HepG2 (cell line): ENCODE data around the gene METAP2. TPM values are rescaled to one million over a fixed set of nuclear protein-coding genes. Genes with fewer than 3 reads are reported as not detected.

ENCODE experiments used
- ATAC-seq: fragments of 200-7000 bp; cut with Tn5 transposase; 3 replicates; pipeline ENCODE4 v1.9.1; 2020; ENCODE audit warnings: mild to moderate bottlenecking, moderate library complexity
- BruUV-seq: library from RNA; stranded (reverse); fragments of 400-500 nt; replicated peaks from 2 replicates; lab custom pipeline; 2021; lab: Mats Ljungman, UMichigan
- CTCF ChIA-PET: fragments of 300-600 bp; formaldehyde crosslinking; extraction: SDS; loops from one replicate; lab custom pipeline; 2021; ENCODE audit warnings: low total read pairs, inconsistent platforms, low intra/inter-chr PET ratio; lab: Yijun Ruan, JAX
- POLR2A ChIA-PET: fragments of 350-600 bp; sonication (Branson Sonifier 250); formaldehyde crosslinking; loops from one replicate; lab custom pipeline; 2020; ENCODE audit warnings: antibody characterized with exemption, inconsistent platforms; lab: Yijun Ruan, JAX
- DNase-seq: peaks from one replicate; pipeline ENCODE4 v3.0.0-alpha.2; 2015; ENCODE audit warnings: low spot score
- FAIRE-seq: peaks from 3 replicates; lab custom pipeline; 2011; peaks lifted over from hg19 to GRCh38; lab: Jason Lieb, UNC
- H2AFZ ChIP-seq: one replicate; pipeline ENCODE4 v1.6.1; 2011; ENCODE audit warnings: low read length, inconsistent platforms
- H3K27ac ChIP-seq: fragments of 300-600 bp; 3 replicates; pipeline ENCODE4 v1.8.0; 2011; ENCODE audit warnings: mixed run types, mild to moderate bottlenecking, mixed read lengths, low read length, inconsistent platforms; ENCODE audit not compliant: insufficient read depth; ENCODE audit errors: extremely low read length
- H3K27me3 ChIP-seq, 2 experiments: fragments of 200-600 bp in 1 of 2; 2 replicates in 1 of 2; 3 replicates in 1 of 2; pipeline versions ENCODE4 v1.6.0 to v1.8.0; 2011; ENCODE audit warnings: low read length in 2 of 2, mild to moderate bottlenecking in 2 of 2, moderate library complexity in 2 of 2, inconsistent platforms in 1 of 2; ENCODE audit not compliant: insufficient read depth in 2 of 2, control insufficient read depth in 1 of 2
- H3K36me3 ChIP-seq, 2 experiments: fragments of 200-600 bp in 1 of 2; replicated peaks in 1 of 2; 2 replicates in 1 of 2; 3 replicates in 1 of 2; pipeline versions ENCODE4 v1.5.1 to v1.8.0; 2011; ENCODE audit warnings: low read length in 2 of 2, inconsistent platforms in 1 of 2; ENCODE audit not compliant: insufficient read depth in 2 of 2, control insufficient read depth in 1 of 2
- H3K4me1 ChIP-seq: 2 replicates; pipeline ENCODE4 v1.5.1; 2012; ENCODE audit warnings: low read length, inconsistent platforms; ENCODE audit not compliant: insufficient read depth
- H3K4me2 ChIP-seq: 2 replicates; pipeline ENCODE4 v1.6.0; 2011; ENCODE audit warnings: low read depth, low read length, inconsistent platforms
- H3K4me3 ChIP-seq, 3 experiments: fragments of 200-600 bp in 1 of 3; sonication (generic), shearing (Covaris generic) in 1 of 3; replicated peaks in 1 of 3; 2 replicates each; pipeline ENCODE4 v1.5.1; 2011 to 2016; ENCODE audit warnings: low read length in 3 of 3, inconsistent platforms in 2 of 3, low read depth in 2 of 3, mild to moderate bottlenecking in 2 of 3, control low read depth in 1 of 3, mixed read lengths in 1 of 3; ENCODE audit not compliant: insufficient read depth in 1 of 3
- H3K79me2 ChIP-seq: one replicate; pipeline ENCODE4 v1.6.1; 2011; ENCODE audit warnings: low read length, inconsistent platforms; ENCODE audit not compliant: insufficient read depth
- H3K9ac ChIP-seq: 2 replicates; pipeline ENCODE4 v1.6.0; 2011; ENCODE audit warnings: mild to moderate bottlenecking, low read depth, low read length, inconsistent platforms; ENCODE audit not compliant: insufficient read depth
- H3K9me3 ChIP-seq: 2 replicates; pipeline ENCODE4 v1.5.1; 2012; ENCODE audit warnings: mild to moderate bottlenecking, low read length
- H4K20me1 ChIP-seq: 2 replicates; pipeline ENCODE4 v1.6.0; 2011; ENCODE audit warnings: inconsistent platforms, mild to moderate bottlenecking, low read length, moderate library complexity; ENCODE audit not compliant: insufficient read depth
- DPF2 ChIP-seq: sonication (generic); formaldehyde crosslinking; IDR thresholded peaks from 2 replicates; pipeline ENCODE4 v1.4.0; 2020; ENCODE audit warnings: mild to moderate bottlenecking, low read depth, missing genetic modification reagents, borderline replicate concordance
- GTF3A ChIP-seq: sonication (generic); formaldehyde crosslinking; conservative IDR thresholded peaks from 2 replicates; pipeline ENCODE4 v1.4.0; 2020; ENCODE audit warnings: mild to moderate bottlenecking, missing genetic modification reagents
- HDAC1 ChIP-seq: sonication (generic); formaldehyde crosslinking; IDR thresholded peaks from 2 replicates; pipeline ENCODE4 v1.5.1; 2020; ENCODE audit warnings: mild to moderate bottlenecking, missing genetic modification reagents
- HMG20A ChIP-seq: IDR thresholded peaks from 2 replicates; pipeline ENCODE4 v1.6.1; 2016; ENCODE audit warnings: borderline replicate concordance
- HMGA1 ChIP-seq: sonication (generic); formaldehyde crosslinking; conservative IDR thresholded peaks from 2 replicates; pipeline ENCODE4 v1.4.0; 2020; ENCODE audit warnings: missing genetic modification reagents
- MED13 ChIP-seq: sonication (generic); formaldehyde crosslinking; IDR thresholded peaks from 2 replicates; pipeline ENCODE4 v1.5.0; 2020; ENCODE audit warnings: missing genetic modification reagents
- RFX3 ChIP-seq: IDR thresholded peaks from 2 replicates; pipeline ENCODE4 v1.6.1; 2016; ENCODE audit warnings: missing biosample characterization, missing genetic modification reagents
- TARDBP ChIP-seq: sonication (generic); formaldehyde crosslinking; IDR thresholded peaks from 2 replicates; pipeline ENCODE4 v1.8.0; 2022; ENCODE audit warnings: mild to moderate bottlenecking, missing genetic modification reagents
- ZNF354B ChIP-seq: sonication (generic); formaldehyde crosslinking; IDR thresholded peaks from 2 replicates; pipeline ENCODE4 v1.8.0; 2022; ENCODE audit warnings: mild to moderate bottlenecking, missing genetic modification reagents
- ZNF577 ChIP-seq: sonication (generic); formaldehyde crosslinking; IDR thresholded peaks from 2 replicates; pipeline ENCODE4 v1.4.0; 2020; ENCODE audit warnings: mild to moderate bottlenecking, low read depth, missing genetic modification reagents, borderline replicate concordance
- ZNF616 ChIP-seq: sonication (generic); formaldehyde crosslinking; IDR thresholded peaks from 2 replicates; pipeline ENCODE4 v1.5.0; 2020; ENCODE audit warnings: low read depth, mild to moderate bottlenecking, missing genetic modification reagents
- ZNF619 ChIP-seq: sonication (generic); formaldehyde crosslinking; IDR thresholded peaks from 2 replicates; pipeline ENCODE4 v1.4.0; 2020; ENCODE audit warnings: mild to moderate bottlenecking, missing genetic modification reagents
- WGBS: methylation state at CpG from one replicate; pipeline ENCODE4 v1.1.6; 2017; ENCODE audit warnings: low lambda C conversion rate; 5-methylcytosine and 5-hydroxymethylcytosine counted together
- in situ Hi-C: cut with HindIII; loops from 2 replicates; pipeline ENCODE4 v1.10.0; 2017; ENCODE audit warnings: low pct_unique_long_range_greater_than_20kb; ENCODE audit not compliant: extremely low pct_ligation_motif_present
- intact Hi-C: fragments of 100-400 bp; cut with micrococcal nuclease; formaldehyde crosslinking; loops from one replicate; pipeline ENCODE4 v1.10.0; 2022; ENCODE audit not compliant: unreplicated experiment
- polyA plus RNA-seq, 8 experiments: library from polyadenylated mRNA; depleted of rRNA in 3 of 8; stranded (reverse) in 7 of 8; unstranded in 1 of 8; fragments of >200 nt; fragmentation: Illumina TruSeq in 4 of 8; extraction: Trizol in 4 of 8; gene quantifications; 2 replicates each; pipeline versions ENCODE4 v1.2.1 to v1.2.3, GENCODE V29; 2011 to 2016; ENCODE audit warnings: low read depth in 4 of 8, missing spikeins in 1 of 8, mixed read lengths in 1 of 8; ENCODE audit not compliant: insufficient read depth in 1 of 8
- total RNA-seq, 5 experiments: library from RNA; depleted of rRNA; stranded (reverse); fragments of >200 nt; fragmentation: Illumina TruSeq; extraction: Trizol; gene quantifications; 2 replicates each; pipeline ENCODE4 v1.2.3, GENCODE V29; 2016; ENCODE audit warnings: low read depth in 1 of 5
- TF ChIP-seq, protein P1 (sequence below): sonication (generic); formaldehyde crosslinking; IDR thresholded peaks from 2 replicates; pipeline ENCODE4 v1.4.0; 2020; ENCODE audit warnings: mild to moderate bottlenecking, missing genetic modification reagents
- TF ChIP-seq, protein P2 (sequence below), 2 experiments: IDR thresholded peaks; 2 replicates each; pipeline ENCODE4 v1.6.1; 2011 to 2012; ENCODE audit warnings: low read length in 2 of 2, borderline replicate concordance in 1 of 2, low read depth in 1 of 2, mild to moderate bottlenecking in 1 of 2, moderate library complexity in 1 of 2
- TF ChIP-seq, protein P3 (sequence below): sonication (generic); formaldehyde crosslinking; IDR thresholded peaks from 2 replicates; pipeline ENCODE4 v1.4.0; 2020; ENCODE audit warnings: missing genetic modification reagents

METAP2 gene
- total and polyA plus RNA-seq, 2 of the 13 experiments (the other 11 are each of a cell fraction or from before 2014, with no cell fraction given): 67.8 to 131 TPM

DNA sequence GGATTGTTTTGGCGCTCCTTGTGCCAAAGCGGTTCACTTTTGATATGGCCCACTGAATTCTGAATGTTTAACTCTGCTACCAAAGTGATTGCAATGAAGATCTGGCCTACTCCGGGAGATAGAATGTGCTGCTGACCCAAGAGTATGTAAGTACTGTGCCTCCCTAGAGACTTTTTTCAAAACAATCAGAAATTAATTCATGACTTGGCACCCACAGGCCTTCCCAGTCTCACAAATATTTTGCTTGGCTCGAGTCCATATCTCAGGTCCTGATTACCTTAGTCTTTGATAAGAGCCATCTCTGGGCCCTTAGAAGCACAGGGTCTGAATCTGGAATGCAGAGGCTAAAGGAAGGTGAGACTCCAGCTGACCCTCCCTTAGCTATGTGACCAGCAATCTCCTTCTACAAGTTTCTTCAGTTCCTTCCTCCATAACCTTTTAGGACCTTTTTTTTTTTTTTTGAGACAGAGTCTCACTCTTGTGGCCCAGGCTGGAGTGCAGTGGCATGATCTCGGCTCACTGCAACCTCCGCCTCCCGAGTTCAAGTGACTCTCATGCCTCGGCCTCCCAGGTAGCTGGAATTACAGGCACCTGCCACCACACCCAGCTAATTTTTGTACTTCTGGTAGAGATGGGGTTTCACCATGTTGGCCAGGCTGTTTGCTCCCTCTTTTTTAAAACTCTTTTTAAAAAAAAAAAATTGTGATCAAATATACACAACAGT lies 49.5 kb upstream of the METAP2 start:
- POLR2A ChIA-PET: no interaction called here
- CTCF ChIA-PET: no interaction called here

DNA sequence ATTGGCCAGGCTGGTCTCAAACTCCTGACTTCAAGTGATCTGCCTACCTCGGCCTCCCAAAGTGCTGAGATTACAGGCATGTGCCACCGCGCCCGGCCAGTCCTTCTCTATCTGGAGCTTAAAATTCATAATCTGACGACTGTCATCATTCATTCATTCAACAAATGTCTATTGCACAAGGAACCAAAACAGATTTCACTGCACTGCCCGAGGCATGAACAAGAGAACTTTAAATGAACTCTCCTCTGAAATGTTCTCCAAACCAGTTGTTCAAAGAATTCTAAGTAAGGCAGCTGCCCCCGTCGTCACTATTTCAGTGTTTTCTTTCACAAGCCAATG lies 44.8 kb upstream of the METAP2 start:
- in situ Hi-C loops: no loop called here
- no peaks in the 10 kb centered on the region for H3K9me3 ChIP-seq
- DNase-seq: no peak
- FAIRE-seq: no peak
- no TSS peak for BruUV-seq
- no peak overlapping the region for H3K4me3 ChIP-seq
- ChIA-PET POLR2A (no interaction called here), CTCF (no interaction called here)
- ATAC-seq: no peak
- intact Hi-C loops: no loop called here
- H3K79me2 ChIP-seq: no peaks in the 10 kb centered on the region
- 80% methylated on average over 8 of the region's 8 CpGs for WGBS
- H4K20me1 ChIP-seq: no peaks in the 10 kb centered on the region
- H3K4me2 ChIP-seq: peak overlapping the region; percentile 88; the same call in 1 of the 2 replicates
- H3K36me3 ChIP-seq: no peaks in the 10 kb centered on the region
- no peaks in the 10 kb centered on the region for H3K4me1 ChIP-seq
- no peak overlapping the region for H3K27ac ChIP-seq
- H3K27me3 ChIP-seq: no peaks in the 10 kb centered on the region; a peak in 1 of 5 replicates
- H2AFZ ChIP-seq: no peak overlapping the region
- no peak overlapping the region for H3K9ac ChIP-seq
- no peak for TF ChIP-seq DPF2 (CRISPR knock-in tag)
- no peak for TF ChIP-seq RFX3
- TF ChIP-seq ZNF616 (CRISPR knock-in tag): no peak
- no peak for TF ChIP-seq HDAC1 (CRISPR knock-in tag)
- TF ChIP-seq, protein P1, sequence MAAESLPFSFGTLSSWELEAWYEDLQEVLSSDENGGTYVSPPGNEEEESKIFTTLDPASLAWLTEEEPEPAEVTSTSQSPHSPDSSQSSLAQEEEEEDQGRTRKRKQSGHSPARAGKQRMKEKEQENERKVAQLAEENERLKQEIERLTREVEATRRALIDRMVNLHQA (CRISPR knock-in tag): no peak
- TF ChIP-seq ZNF619 (CRISPR knock-in tag): no peak
- TF ChIP-seq, protein P2, sequence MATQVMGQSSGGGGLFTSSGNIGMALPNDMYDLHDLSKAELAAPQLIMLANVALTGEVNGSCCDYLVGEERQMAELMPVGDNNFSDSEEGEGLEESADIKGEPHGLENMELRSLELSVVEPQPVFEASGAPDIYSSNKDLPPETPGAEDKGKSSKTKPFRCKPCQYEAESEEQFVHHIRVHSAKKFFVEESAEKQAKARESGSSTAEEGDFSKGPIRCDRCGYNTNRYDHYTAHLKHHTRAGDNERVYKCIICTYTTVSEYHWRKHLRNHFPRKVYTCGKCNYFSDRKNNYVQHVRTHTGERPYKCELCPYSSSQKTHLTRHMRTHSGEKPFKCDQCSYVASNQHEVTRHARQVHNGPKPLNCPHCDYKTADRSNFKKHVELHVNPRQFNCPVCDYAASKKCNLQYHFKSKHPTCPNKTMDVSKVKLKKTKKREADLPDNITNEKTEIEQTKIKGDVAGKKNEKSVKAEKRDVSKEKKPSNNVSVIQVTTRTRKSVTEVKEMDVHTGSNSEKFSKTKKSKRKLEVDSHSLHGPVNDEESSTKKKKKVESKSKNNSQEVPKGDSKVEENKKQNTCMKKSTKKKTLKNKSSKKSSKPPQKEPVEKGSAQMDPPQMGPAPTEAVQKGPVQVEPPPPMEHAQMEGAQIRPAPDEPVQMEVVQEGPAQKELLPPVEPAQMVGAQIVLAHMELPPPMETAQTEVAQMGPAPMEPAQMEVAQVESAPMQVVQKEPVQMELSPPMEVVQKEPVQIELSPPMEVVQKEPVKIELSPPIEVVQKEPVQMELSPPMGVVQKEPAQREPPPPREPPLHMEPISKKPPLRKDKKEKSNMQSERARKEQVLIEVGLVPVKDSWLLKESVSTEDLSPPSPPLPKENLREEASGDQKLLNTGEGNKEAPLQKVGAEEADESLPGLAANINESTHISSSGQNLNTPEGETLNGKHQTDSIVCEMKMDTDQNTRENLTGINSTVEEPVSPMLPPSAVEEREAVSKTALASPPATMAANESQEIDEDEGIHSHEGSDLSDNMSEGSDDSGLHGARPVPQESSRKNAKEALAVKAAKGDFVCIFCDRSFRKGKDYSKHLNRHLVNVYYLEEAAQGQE (IDR thresholded peaks at IDR 0.05; ENCODE audit: borderline replicate concordance in 1 of 2, low read depth in 1 of 2, low read length in 2 of 2): no peak
- TF ChIP-seq HMG20A (CRISPR knock-in tag): no peak
- TF ChIP-seq, protein P3, sequence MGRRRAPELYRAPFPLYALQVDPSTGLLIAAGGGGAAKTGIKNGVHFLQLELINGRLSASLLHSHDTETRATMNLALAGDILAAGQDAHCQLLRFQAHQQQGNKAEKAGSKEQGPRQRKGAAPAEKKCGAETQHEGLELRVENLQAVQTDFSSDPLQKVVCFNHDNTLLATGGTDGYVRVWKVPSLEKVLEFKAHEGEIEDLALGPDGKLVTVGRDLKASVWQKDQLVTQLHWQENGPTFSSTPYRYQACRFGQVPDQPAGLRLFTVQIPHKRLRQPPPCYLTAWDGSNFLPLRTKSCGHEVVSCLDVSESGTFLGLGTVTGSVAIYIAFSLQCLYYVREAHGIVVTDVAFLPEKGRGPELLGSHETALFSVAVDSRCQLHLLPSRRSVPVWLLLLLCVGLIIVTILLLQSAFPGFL (CRISPR knock-in tag): no peak
- no peak for TF ChIP-seq MED13 (CRISPR knock-in tag)
- TF ChIP-seq ZNF354B: no peak

More for the DNA sequence above, 49.5 kb upstream of the METAP2 start:
- H4K20me1 ChIP-seq: no peaks in the 10 kb centered on the region
- H3K4me3 ChIP-seq: no peak overlapping the region
- DNase-seq (no peak), ATAC-seq (no peak), FAIRE-seq (no peak)
- no peak overlapping the region for H3K9ac ChIP-seq
- no TSS peak for BruUV-seq
- no peak overlapping the region for H3K4me2 ChIP-seq
- 66% methylated on average over 8 of the region's 8 CpGs for WGBS
- no peaks in the 10 kb centered on the region for H3K79me2 ChIP-seq
- intact Hi-C loops (no loop called here), in situ Hi-C loops (no loop called here)
- H3K27me3 ChIP-seq: no peaks in the 10 kb centered on the region
- TF ChIP-seq GTF3A (CRISPR knock-in tag) (no peak), TARDBP (CRISPR knock-in tag) (no peak), HMGA1 (CRISPR knock-in tag) (no peak), ZNF577 (CRISPR knock-in tag) (no peak)
- H3K27ac ChIP-seq: no peak overlapping the region
- H3K4me1 ChIP-seq: no peaks in the 10 kb centered on the region
- H3K9me3 ChIP-seq: no peaks in the 10 kb centered on the region
- no peak overlapping the region for H2AFZ ChIP-seq
- H3K36me3 ChIP-seq: no peaks in the 10 kb centered on the region
